ENCODE data around the gene SYP.

Gene SYP

DNA sequence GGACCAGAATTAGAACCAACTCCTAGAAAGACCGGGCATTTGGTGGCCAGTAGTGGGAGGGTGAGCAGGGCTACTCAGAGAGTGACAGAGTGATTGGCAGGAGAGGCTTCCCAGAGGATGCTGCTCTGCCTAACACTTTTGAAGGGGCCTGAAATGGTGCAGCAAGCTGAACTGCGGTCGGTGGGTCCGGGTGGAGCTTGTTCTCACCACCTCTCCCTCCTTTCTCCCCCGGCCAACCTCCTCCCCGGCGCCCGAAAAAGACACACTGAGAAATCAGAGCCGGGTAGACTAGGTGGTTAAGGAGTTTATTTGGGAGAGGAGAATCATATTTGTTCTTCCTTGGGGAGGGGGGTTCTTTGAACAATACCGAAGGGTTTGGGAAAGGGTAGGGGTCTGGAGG is 12.5 kb downstream of the SYP start:
- no peak for DNase-seq (ENCODE audit: low read depth)
- H3K4me3 ChIP-seq (ENCODE audit: low read depth, low read length), result no peak overlapping the region
- TF ChIP-seq, protein P1, sequence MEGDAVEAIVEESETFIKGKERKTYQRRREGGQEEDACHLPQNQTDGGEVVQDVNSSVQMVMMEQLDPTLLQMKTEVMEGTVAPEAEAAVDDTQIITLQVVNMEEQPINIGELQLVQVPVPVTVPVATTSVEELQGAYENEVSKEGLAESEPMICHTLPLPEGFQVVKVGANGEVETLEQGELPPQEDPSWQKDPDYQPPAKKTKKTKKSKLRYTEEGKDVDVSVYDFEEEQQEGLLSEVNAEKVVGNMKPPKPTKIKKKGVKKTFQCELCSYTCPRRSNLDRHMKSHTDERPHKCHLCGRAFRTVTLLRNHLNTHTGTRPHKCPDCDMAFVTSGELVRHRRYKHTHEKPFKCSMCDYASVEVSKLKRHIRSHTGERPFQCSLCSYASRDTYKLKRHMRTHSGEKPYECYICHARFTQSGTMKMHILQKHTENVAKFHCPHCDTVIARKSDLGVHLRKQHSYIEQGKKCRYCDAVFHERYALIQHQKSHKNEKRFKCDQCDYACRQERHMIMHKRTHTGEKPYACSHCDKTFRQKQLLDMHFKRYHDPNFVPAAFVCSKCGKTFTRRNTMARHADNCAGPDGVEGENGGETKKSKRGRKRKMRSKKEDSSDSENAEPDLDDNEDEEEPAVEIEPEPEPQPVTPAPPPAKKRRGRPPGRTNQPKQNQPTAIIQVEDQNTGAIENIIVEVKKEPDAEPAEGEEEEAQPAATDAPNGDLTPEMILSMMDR (IDR thresholded peaks at IDR 0.05; ENCODE audit: control insufficient read depth, extremely low read depth, insufficient read depth), result no peak

DNA sequence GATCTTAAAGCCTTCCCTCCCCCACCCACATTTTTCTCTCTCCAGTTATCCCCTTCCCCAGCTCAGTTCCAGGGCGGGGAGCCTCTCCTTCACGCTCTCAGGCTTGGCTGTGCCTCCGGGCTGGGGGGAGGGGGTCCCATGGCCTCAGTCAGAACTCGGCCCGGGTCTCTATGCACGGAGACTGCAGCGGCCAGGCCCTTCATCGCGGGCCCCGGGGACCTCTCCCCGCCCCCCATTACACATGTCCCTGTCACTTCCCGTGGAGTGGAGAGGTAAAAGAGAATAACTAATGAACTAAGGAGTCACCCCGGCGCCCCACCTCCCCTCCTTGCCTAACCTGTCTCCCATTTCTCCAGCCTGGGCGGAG is 13.0 kb downstream of the SYP start:
- no peak overlapping the region for H3K4me3 ChIP-seq (ENCODE audit: low read depth, low read length)
- TF ChIP-seq, protein P1 (IDR thresholded peaks at IDR 0.05; ENCODE audit: control insufficient read depth, extremely low read depth, insufficient read depth), result no peak
- DNase-seq (ENCODE audit: low read depth), result no peak

GRCh38 chrX:49186125-49187027 is 13.6 kb downstream of the SYP start, which contains the start of gene PRICKLE3:
Gene PRICKLE3 (minus strand): TSS chrX:49186373. CDS start chrX:49186297, 76 bp downstream.
- H3K4me3 ChIP-seq (ENCODE audit: low read depth, low read length), result peak within 1 kb of the TSS; percentile 70
- DNase-seq (ENCODE audit: low read depth), result peak; percentile 35
- TF ChIP-seq, protein P1 (IDR thresholded peaks at IDR 0.05; ENCODE audit: control insufficient read depth, extremely low read depth, insufficient read depth), result peak; percentile 50

- DNase-seq (ENCODE audit: low read depth), result no peak
- peak overlapping the region; percentile 70 for H3K4me3 ChIP-seq (ENCODE audit: low read depth, low read length)
- TF ChIP-seq, protein P1 (IDR thresholded peaks at IDR 0.05; ENCODE audit: control insufficient read depth, extremely low read depth, insufficient read depth), result no peak
Observed at GRCh38 chrX:49184294-49185281, 15.4 kb downstream of the SYP start.

- no peak for DNase-seq (ENCODE audit: low read depth)
- H3K4me3 ChIP-seq (ENCODE audit: low read depth, low read length), result no peak overlapping the region
Observed at GRCh38 chrX:49183701-49184281, 16.2 kb downstream of the SYP start.

DNA sequence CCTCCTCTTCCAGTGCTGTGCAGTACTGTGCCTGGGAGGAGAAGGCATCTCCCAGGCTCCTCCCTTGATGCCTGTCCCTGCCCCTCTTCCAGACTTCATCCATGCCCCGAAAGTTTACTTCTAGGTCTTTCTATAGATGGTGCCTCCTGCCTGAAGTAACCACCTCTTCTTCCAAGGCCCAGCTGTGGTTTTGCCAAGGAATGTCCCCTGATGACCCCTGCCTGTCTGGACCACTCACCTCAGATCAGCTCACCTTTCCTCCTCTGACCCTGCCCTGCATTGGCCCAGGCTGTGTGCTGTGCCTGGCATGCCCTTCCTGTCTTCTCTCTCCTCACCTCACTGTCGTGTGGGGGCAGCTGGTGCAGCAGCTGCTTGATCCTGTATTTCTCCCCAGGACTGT is 20.6 kb downstream of the SYP start:
- TF ChIP-seq, protein P1 (IDR thresholded peaks at IDR 0.05; ENCODE audit: control insufficient read depth, extremely low read depth, insufficient read depth), result no peak
- DNase-seq (ENCODE audit: low read depth), result no peak
- H3K4me3 ChIP-seq (ENCODE audit: low read depth, low read length), result no peak overlapping the region

More at GRCh38 chrX:49183701-49184281, 16.2 kb downstream of the SYP start:
- TF ChIP-seq, protein P1 (IDR thresholded peaks at IDR 0.05; ENCODE audit: control insufficient read depth, extremely low read depth, insufficient read depth), result no peak
